ENCODE data around the gene ESM1. TPM values are rescaled to one million over a fixed set of nuclear protein-coding genes. Genes with fewer than 3 reads are reported as not detected.

Gene ESM1
- total RNA-seq, 4 donors from 2014 or later: 0.33 TPM; not detected in 3

- WGBS: 78% methylated on average over 5 of the region's 5 CpGs
- H3K27ac ChIP-seq (replicated peaks in 1 of 4): no peak overlapping the region
- peaks cover 0 to 5% (median 0%) of the 10 kb centered on the region in 4 donors for H3K4me1 ChIP-seq
- DNase-seq (ENCODE audit: extremely low spot score): peak; percentile 47
- no peak overlapping the region for H3K4me3 ChIP-seq
- H3K36me3 ChIP-seq: no peaks in the 10 kb centered on the region
- intact Hi-C loops (cut with DNase I): no loop called here
- H3K9me3 ChIP-seq: no peaks in the 10 kb centered on the region
- TF ChIP-seq POLR2AphosphoS5 (IDR thresholded peaks at IDR 0.05) (no peak), POLR2A (IDR thresholded peaks at IDR 0.05; ENCODE audit: low read depth) (no peak), EP300 (IDR thresholded peaks at IDR 0.05) (no peak), CTCF (IDR thresholded peaks at IDR 0.05) (no peak)
- H3K27me3 ChIP-seq: peaks cover 0 to 4% (median 0%) of the 10 kb centered on the region in 4 donors
Observed at GRCh38 chr5:54969856-54970828, 15.3 kb downstream of the ESM1 start.

DNA sequence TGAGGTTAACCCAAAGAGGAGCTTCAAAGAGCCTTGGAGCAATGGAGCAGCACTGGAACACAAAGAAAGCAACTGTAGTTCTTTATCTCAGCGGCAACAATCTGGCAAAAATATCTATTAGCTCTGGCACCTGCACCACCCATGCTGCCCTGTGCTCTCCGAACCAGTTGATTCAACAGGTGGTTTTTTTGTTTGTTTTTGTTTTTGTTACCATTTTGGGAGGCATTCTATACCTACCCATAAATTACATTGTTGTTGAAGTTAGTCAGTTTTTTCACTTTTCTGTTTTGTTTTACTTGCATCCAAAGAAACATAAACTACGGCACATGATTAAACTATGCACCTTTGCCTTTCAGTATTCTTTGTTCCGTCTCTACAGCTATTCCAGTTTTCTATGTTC lies 16.2 kb downstream of the ESM1 start:
- Histone ChIP-seq H3K4me3 (no peak overlapping the region), H3K9me3 (no peaks in the 10 kb centered on the region), H3K27ac (replicated peaks in 1 of 4) (no peak overlapping the region), H3K36me3 (no peaks in the 10 kb centered on the region), H3K27me3 (peaks cover 0 to 4% (median 0%) of the 10 kb centered on the region in 4 donors), H3K4me1 (peaks cover 0 to 5% (median 0%) of the 10 kb centered on the region in 4 donors)
- intact Hi-C loops (cut with DNase I): no loop called here
- 86% methylated on average over 4 of the region's 4 CpGs for WGBS
- TF ChIP-seq POLR2A (IDR thresholded peaks at IDR 0.05; ENCODE audit: low read depth): no peak
- no peak for TF ChIP-seq CTCF (IDR thresholded peaks at IDR 0.05)
- DNase-seq (ENCODE audit: extremely low spot score): no peak

DNA sequence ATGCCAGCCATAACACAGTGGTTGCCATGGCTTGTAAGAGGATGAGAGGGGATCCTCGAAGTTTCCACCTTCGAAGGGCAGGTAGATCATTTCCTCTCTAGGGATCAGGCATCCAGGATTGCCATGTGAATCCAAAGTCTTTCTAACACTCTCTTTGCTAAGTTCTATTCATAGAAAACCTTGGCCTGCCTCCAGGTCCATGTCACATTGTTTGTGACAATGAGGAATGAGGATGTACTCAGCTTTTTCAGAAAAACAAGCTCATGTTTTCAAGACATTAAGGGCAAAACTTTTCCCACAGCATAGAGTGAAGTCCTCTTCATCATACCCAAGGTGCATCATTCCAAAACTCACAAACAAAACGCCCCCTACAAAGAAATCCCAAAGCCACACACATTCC lies 19.6 kb downstream of the ESM1 start:
- TF ChIP-seq EP300 (IDR thresholded peaks at IDR 0.05) (no peak), CTCF (IDR thresholded peaks at IDR 0.05) (no peak), POLR2AphosphoS5 (IDR thresholded peaks at IDR 0.05) (no peak), POLR2A (IDR thresholded peaks at IDR 0.05; ENCODE audit: low read depth) (no peak)
- no peak overlapping the region for H3K4me3 ChIP-seq
- intact Hi-C loops (cut with DNase I): no loop called here
- peaks cover 0 to 5% (median 0%) of the 10 kb centered on the region in 4 donors for H3K4me1 ChIP-seq
- H3K27ac ChIP-seq (replicated peaks in 1 of 4): no peak overlapping the region
- no peaks in the 10 kb centered on the region for H3K36me3 ChIP-seq
- no peaks in the 10 kb centered on the region for H3K27me3 ChIP-seq
- 53% methylated on average over 3 of the region's 3 CpGs for WGBS
- H3K9me3 ChIP-seq: no peaks in the 10 kb centered on the region
- no peak for DNase-seq (ENCODE audit: extremely low spot score)

DNA sequence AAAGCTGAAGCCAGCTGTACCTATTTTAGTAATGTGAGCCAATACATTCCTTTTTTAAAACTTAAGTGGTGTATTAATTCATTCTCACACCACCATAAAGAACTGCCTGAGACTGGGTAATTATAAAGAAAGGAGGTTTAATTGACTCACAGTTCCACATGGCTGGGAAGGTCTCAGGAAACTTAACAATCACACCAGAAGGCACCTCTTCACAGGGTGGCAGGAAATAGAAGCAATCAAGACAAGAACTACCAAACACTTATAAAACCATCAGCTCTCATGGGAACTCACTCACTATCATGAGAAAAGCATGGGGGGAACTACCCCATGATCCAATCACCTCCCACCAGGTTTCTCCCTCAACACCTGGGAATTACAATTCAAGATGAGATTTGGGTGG lies 21.0 kb downstream of the ESM1 start:
- no peaks in the 10 kb centered on the region for H3K36me3 ChIP-seq
- no peak for DNase-seq (ENCODE audit: extremely low spot score)
- no peaks in the 10 kb centered on the region for H3K27me3 ChIP-seq
- intact Hi-C loops (cut with DNase I): no loop called here
- no peaks in the 10 kb centered on the region for H3K4me1 ChIP-seq
- no peak for TF ChIP-seq EP300 (IDR thresholded peaks at IDR 0.05)
- no peak for TF ChIP-seq CTCF (IDR thresholded peaks at IDR 0.05)
- TF ChIP-seq POLR2A (IDR thresholded peaks at IDR 0.05; ENCODE audit: low read depth): no peak
- TF ChIP-seq POLR2AphosphoS5 (IDR thresholded peaks at IDR 0.05): no peak
- H3K27ac ChIP-seq (replicated peaks in 1 of 4): no peak overlapping the region
- no peaks in the 10 kb centered on the region for H3K9me3 ChIP-seq
- no peak overlapping the region for H3K4me3 ChIP-seq

All from esophagus muscularis mucosa (tissue), 4 donors.